Measurements from ENCODE around the gene MEGF11. TPM values are rescaled to one million over a fixed set of nuclear protein-coding genes. Genes with fewer than 3 reads are reported as not detected.

The MEGF11 gene
- total RNA-seq, 4 donors from 2014 or later: 0.87 to 7.3 (median 4.9) TPM

DNA sequence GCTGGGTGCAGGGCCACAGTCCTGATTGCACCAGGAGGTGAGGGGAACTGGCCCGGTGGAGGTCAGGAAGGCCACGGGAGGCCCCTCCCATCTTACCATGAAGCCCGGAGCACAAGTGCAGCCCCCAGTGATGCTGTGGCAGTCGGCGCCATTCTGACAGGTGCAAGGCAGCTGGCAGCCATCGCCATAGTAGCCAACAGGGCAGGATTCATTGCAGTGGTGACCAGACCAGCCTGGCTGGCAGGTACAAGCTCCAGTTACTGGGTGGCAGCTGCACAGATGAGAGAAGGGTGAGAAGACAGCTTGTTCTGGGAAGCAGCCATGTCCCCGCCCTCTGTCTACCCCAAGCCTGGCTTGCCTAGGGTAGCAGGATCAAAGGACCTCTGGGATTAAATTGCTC, 296.1 kb downstream of the MEGF11 start:
- Histone ChIP-seq H3K27me3 (no peaks in the 10 kb centered on the region), H3K4me1 (no peaks in the 10 kb centered on the region), H3K9me3 (no peaks in the 10 kb centered on the region), H3K36me3 (no peaks in the 10 kb centered on the region), H3K27ac (no peak overlapping the region), H3K4me3 (no peak overlapping the region)
- no peak for TF ChIP-seq EP300 (IDR thresholded peaks at IDR 0.05)
- no peak for TF ChIP-seq POLR2A (IDR thresholded peaks at IDR 0.05)
- TF ChIP-seq, protein P1, sequence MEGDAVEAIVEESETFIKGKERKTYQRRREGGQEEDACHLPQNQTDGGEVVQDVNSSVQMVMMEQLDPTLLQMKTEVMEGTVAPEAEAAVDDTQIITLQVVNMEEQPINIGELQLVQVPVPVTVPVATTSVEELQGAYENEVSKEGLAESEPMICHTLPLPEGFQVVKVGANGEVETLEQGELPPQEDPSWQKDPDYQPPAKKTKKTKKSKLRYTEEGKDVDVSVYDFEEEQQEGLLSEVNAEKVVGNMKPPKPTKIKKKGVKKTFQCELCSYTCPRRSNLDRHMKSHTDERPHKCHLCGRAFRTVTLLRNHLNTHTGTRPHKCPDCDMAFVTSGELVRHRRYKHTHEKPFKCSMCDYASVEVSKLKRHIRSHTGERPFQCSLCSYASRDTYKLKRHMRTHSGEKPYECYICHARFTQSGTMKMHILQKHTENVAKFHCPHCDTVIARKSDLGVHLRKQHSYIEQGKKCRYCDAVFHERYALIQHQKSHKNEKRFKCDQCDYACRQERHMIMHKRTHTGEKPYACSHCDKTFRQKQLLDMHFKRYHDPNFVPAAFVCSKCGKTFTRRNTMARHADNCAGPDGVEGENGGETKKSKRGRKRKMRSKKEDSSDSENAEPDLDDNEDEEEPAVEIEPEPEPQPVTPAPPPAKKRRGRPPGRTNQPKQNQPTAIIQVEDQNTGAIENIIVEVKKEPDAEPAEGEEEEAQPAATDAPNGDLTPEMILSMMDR (IDR thresholded peaks at IDR 0.05): no peak
- DNase-seq (ENCODE audit: low spot score in 2 of 2): no peak
- 63 to 100% methylated on average over 1 to 7 of the region's 7 CpGs for WGBS, 2 donors

DNA sequence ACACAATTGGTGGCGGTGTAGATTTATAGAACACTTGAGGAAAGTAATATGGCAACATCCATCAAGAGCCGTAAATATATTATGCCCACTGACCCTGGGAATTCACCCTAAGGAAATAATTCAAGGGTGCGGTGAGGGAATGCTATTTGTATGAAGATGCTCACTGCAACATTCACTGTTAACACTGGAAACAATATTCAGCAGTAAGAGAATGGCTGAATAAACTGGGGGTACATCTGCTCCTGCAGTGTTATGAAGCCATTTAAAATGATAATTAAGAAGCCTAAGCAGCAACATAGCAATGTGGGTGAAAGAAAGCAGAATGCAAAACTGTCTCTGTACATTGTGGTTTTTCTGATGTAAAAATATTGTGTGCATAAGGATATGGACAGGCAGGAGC, 296.7 kb downstream of the MEGF11 start:
- Histone ChIP-seq H3K36me3 (no peaks in the 10 kb centered on the region), H3K27me3 (no peaks in the 10 kb centered on the region), H3K4me1 (no peaks in the 10 kb centered on the region), H3K9me3 (no peaks in the 10 kb centered on the region), H3K4me3 (no peak overlapping the region), H3K27ac (no peak overlapping the region)
- 85 to 89% methylated on average over 3 of the region's 3 CpGs for WGBS, 2 donors
- TF ChIP-seq POLR2A (IDR thresholded peaks at IDR 0.05): no peak
- TF ChIP-seq EP300 (IDR thresholded peaks at IDR 0.05): no peak
- TF ChIP-seq, protein P1 (IDR thresholded peaks at IDR 0.05): no peak
- no peak for DNase-seq (ENCODE audit: low spot score in 2 of 2)

DNA sequence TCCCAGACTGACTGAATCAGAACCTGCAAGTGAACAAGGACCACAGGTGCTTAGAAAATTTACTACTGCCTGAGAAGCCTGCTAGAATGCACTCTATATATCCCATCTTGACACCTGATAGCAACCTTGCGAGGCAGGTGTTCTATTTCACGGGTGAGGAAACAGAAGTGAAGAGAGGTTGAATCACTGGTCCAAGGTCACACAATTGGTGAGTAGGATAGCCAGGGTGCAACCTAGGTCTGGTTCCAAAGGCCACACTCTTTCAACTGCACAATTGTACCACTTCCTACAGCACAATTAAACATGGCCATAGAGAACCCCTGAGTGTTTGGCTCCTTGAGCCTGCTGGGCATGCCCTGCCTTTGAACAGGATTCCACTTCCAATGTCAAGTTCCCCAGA, 297.2 kb downstream of the MEGF11 start:
- H3K4me3 ChIP-seq: no peak overlapping the region
- TF ChIP-seq EP300 (IDR thresholded peaks at IDR 0.05): no peak
- TF ChIP-seq POLR2A (IDR thresholded peaks at IDR 0.05): no peak
- TF ChIP-seq, protein P1 (IDR thresholded peaks at IDR 0.05): no peak
- no peaks in the 10 kb centered on the region for H3K27me3 ChIP-seq
- WGBS, 2 donors: 93 to 96% methylated on average over 2 of the region's 2 CpGs
- no peak overlapping the region for H3K27ac ChIP-seq
- no peaks in the 10 kb centered on the region for H3K9me3 ChIP-seq
- no peak for DNase-seq (ENCODE audit: low spot score in 2 of 2)
- no peaks in the 10 kb centered on the region for H3K36me3 ChIP-seq
- no peaks in the 10 kb centered on the region for H3K4me1 ChIP-seq

DNA sequence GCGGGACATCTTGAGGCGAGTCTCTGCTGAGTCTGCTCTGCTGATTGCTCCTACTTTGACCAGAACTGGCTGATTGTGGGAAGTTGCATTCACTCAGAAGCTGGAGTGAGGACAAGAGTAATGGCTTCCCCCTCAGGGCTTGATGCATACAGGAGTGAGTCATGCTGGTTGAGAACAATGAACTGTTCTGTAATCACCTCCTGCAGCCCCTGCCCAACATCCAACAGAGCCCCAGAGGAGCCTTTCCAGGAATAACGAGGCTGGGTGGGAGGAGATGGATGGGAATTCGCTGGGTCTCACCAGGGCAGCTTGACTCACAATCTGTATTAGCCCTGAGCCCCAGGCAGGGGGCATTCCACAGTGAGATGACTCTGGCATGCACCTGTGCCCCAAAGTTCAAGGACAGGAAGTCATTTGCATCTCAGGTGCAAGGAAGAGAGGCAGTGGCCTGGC, 299.2 kb downstream of the MEGF11 start:
- Histone ChIP-seq H3K36me3 (no peaks in the 10 kb centered on the region), H3K4me1 (no peaks in the 10 kb centered on the region), H3K27ac (no peak overlapping the region), H3K4me3 (no peak overlapping the region), H3K9me3 (no peaks in the 10 kb centered on the region), H3K27me3 (no peaks in the 10 kb centered on the region)
- 33 to 36% methylated on average over 4 of the region's 4 CpGs for WGBS, 2 donors
- TF ChIP-seq, protein P1 (IDR thresholded peaks at IDR 0.05): no peak
- TF ChIP-seq EP300 (IDR thresholded peaks at IDR 0.05) (no peak), POLR2A (IDR thresholded peaks at IDR 0.05) (no peak)
- no peak for DNase-seq (ENCODE audit: low spot score in 2 of 2)

DNA sequence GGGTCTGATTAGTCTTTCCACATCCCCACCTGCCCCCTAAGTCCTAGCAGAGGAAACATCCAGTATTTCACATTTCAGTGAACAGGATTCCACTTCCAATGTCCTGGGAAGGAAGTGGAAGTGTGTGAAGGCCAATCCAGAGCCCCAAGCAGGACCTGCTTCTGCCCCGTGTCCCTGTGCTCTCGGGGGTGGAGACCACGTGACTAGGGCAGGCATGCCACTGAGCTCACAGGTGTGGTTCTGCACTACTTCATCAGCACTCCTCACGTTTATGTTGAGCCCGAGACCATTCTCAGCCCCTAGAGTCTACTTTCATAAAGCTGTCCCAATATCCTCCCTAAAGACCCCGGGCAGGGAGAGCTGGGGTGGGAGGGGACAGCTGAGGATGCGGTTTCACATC, 299.9 kb downstream of the MEGF11 start:
- Histone ChIP-seq H3K27ac (no peak overlapping the region), H3K9me3 (no peaks in the 10 kb centered on the region), H3K36me3 (no peaks in the 10 kb centered on the region), H3K27me3 (no peaks in the 10 kb centered on the region), H3K4me3 (no peak overlapping the region), H3K4me1 (no peaks in the 10 kb centered on the region)
- 75 to 85% methylated on average over 7 of the region's 7 CpGs for WGBS, 2 donors
- no peak for DNase-seq (ENCODE audit: low spot score in 2 of 2)
- TF ChIP-seq, protein P1 (IDR thresholded peaks at IDR 0.05): no peak
- TF ChIP-seq POLR2A (IDR thresholded peaks at IDR 0.05) (no peak), EP300 (IDR thresholded peaks at IDR 0.05) (no peak)
